Transverse colon (tissue), 4 donors: ENCODE measurements around the gene GPR89A. TPM values are rescaled to one million over a fixed set of nuclear protein-coding genes. Genes with fewer than 3 reads are reported as not detected.
A peak's percentile ranks its signal among the peaks of the same experiment; 100 is the strongest.
"Not testable (repeated sequence)": the region's sequence is repeated elsewhere in the genome, so short reads cannot be mapped to it uniquely, and the experiment has no call there.

Experiments
- DNase-seq: peaks from one replicate; pipeline ENCODE4 v3.0.0-alpha.2; 2019
- H3K27ac ChIP-seq, 4 donors: fragments of 200-600 bp; sonication (generic); 2 replicates each; pipeline ENCODE4 v1.5.1; 2016 to 2018; ENCODE audit warnings: inconsistent platforms in 4 of 4
- H3K27me3 ChIP-seq: fragments of 200-600 bp; sonication (generic); 2 replicates; pipeline ENCODE4 v1.5.1; 2017; ENCODE audit warnings: inconsistent platforms
- H3K36me3 ChIP-seq, 4 donors: fragments of 200-600 bp; sonication (generic); 2 replicates each; pipeline ENCODE4 v1.5.1; 2017 to 2019; ENCODE audit warnings: inconsistent platforms in 4 of 4
- H3K4me1 ChIP-seq, 4 donors: fragments of 200-600 bp; sonication (generic); 2 replicates each; pipeline ENCODE4 v1.5.1; 2017 to 2020; ENCODE audit warnings: inconsistent platforms in 4 of 4
- H3K4me3 ChIP-seq, 4 donors: fragments of 200-600 bp; sonication (generic); 1 replicate in 1 of 4; 2 replicates in 3 of 4; pipeline versions ENCODE4 v1.5.1 to v1.6.1; 2017 to 2019; ENCODE audit warnings: inconsistent platforms in 4 of 4
- H3K9me3 ChIP-seq, 2 donors: fragments of 200-600 bp; sonication (generic); 2 replicates each; pipeline ENCODE4 v1.5.1; 2017 to 2019; ENCODE audit warnings: inconsistent platforms in 2 of 2
- CTCF ChIP-seq, 5 experiments: fragments of 200-600 bp in 3 of 5; fragments of 450-650 bp in 2 of 5; sonication (generic) in 3 of 5; IDR thresholded peaks; 1 replicate in 2 of 5; 2 replicates in 3 of 5; pipeline ENCODE4 v1.5.1; 2016 to 2017; ENCODE audit warnings: antibody characterized with exemption in 5 of 5, inconsistent platforms in 3 of 5, mild to moderate bottlenecking in 2 of 5, moderate library complexity in 1 of 5
- POLR2A ChIP-seq: fragments of 450-650 bp; IDR thresholded peaks from one replicate; pipeline ENCODE4 v1.6.1; 2016; ENCODE audit warnings: antibody characterized with exemption, mild to moderate bottlenecking, moderate library complexity
- POLR2AphosphoS5 ChIP-seq, 3 donors: sonication (generic); formaldehyde crosslinking; IDR thresholded peaks; one replicate each; pipeline ENCODE4 v1.6.1; 2016; ENCODE audit warnings: antibody characterized with exemption in 3 of 3
- WGBS, 2 donors: methylation state at CpG; one replicate each; pipeline ENCODE4 v1.1.5; 2018; ENCODE audit warnings: low coverage in 1 of 2; 5-methylcytosine and 5-hydroxymethylcytosine counted together
- in situ Hi-C, 4 donors: fragments of 200-750 bp; cut with MboI; loops; one replicate each; pipeline versions ENCODE4 v1.15.0 to v1.15.1; 2017; ENCODE audit warnings: low sequenced_read_pairs in 3 of 4, low pct_ligation_motif_present in 1 of 4, low pct_unique_long_range_greater_than_20kb in 1 of 4
- intact Hi-C: fragments of 100-400 bp; cut with DNase I; formaldehyde crosslinking; loops from one replicate; pipeline ENCODE4 v1.15.1; 2023; ENCODE audit warnings: low total_unique reads
- total RNA-seq, 4 donors: library from RNA; depleted of rRNA; stranded (reverse); fragments of >200 nt; gene quantifications; one replicate each; pipeline ENCODE4 v1.1.0, GENCODE V29; 2016

Gene GPR89A
- 10 to 100 TPM in 3 of 4 donors, 1 to 10 TPM in 1; 2.6 to 46.4 (median 36.5) TPM for total RNA-seq

GRCh38 chr1:145607833-145608733 is at the start of gene GPR89A:
GPR89A (plus strand) TSS chr1:145607988; CDS start chr1:145608134, 146 bp downstream.
- H3K4me3 ChIP-seq, result peak within 1 kb of the TSS; percentile 63 to 93 (median 76)
- intact Hi-C loops, H3K36me3 ChIP-seq, H3K9me3 ChIP-seq, H3K27me3 ChIP-seq, in situ Hi-C loops: not testable (repeated sequence)
- H3K4me1 ChIP-seq, result peaks cover 0 to 12% (median 5%) of the 10 kb centered on the region in 4 donors
- peak; percentile 96 for DNase-seq
- peak within 1 kb of the TSS; percentile 89 to 97 (median 90) for H3K27ac ChIP-seq
- TF ChIP-seq POLR2AphosphoS5 (IDR thresholded peaks at IDR 0.05) (peak; percentile 74 to 87 (median 86)), POLR2A (peak; percentile 87)
- WGBS, 2 donors, result 1% methylated on average over 33 of the region's 71 CpGs; no CpG with 5 or more reads in 1 of the 2 donors

GRCh38 chr1:145586820-145587219 is 21.0 kb upstream of the GPR89A start:
- H3K4me1 ChIP-seq, H3K9me3 ChIP-seq, DNase-seq, intact Hi-C loops, H3K36me3 ChIP-seq, in situ Hi-C loops, H3K27me3 ChIP-seq, H3K27ac ChIP-seq, H3K4me3 ChIP-seq: not testable (repeated sequence)
- 92% methylated on average over 4 of the region's 5 CpGs; no CpG with 5 or more reads in 1 of the 2 donors for WGBS, 2 donors

GRCh38 chr1:145590806-145591205 is 17.0 kb upstream of the GPR89A start:
- 20% methylated on average over 7 of the region's 7 CpGs; no CpG with 5 or more reads in 1 of the 2 donors for WGBS, 2 donors
- in situ Hi-C loops, H3K4me1 ChIP-seq, H3K4me3 ChIP-seq, H3K27ac ChIP-seq, intact Hi-C loops, H3K27me3 ChIP-seq, H3K36me3 ChIP-seq, H3K9me3 ChIP-seq: not testable (repeated sequence)
- peak in 4 of 5 experiments; percentile 14 to 35 (median 19) for TF ChIP-seq CTCF (IDR thresholded peaks at IDR 0.05)
- DNase-seq, result peak; percentile 31

- H3K27ac ChIP-seq, intact Hi-C loops, DNase-seq, H3K36me3 ChIP-seq, H3K4me3 ChIP-seq, in situ Hi-C loops, H3K27me3 ChIP-seq, H3K9me3 ChIP-seq, H3K4me1 ChIP-seq: not testable (repeated sequence)
Measured at GRCh38 chr1:145592347-145592746, 15.4 kb upstream of the GPR89A start.

GRCh38 chr1:145595421-145595820 is 12.4 kb upstream of the GPR89A start:
- H3K27ac ChIP-seq, H3K27me3 ChIP-seq, intact Hi-C loops, H3K4me1 ChIP-seq, DNase-seq, H3K9me3 ChIP-seq, H3K36me3 ChIP-seq, in situ Hi-C loops, H3K4me3 ChIP-seq: not testable (repeated sequence)

GRCh38 chr1:145596236-145596635 is 11.6 kb upstream of the GPR89A start:
- H3K9me3 ChIP-seq, H3K36me3 ChIP-seq, in situ Hi-C loops, H3K27ac ChIP-seq, intact Hi-C loops, DNase-seq, H3K4me1 ChIP-seq, H3K4me3 ChIP-seq, H3K27me3 ChIP-seq: not testable (repeated sequence)
- 83 to 94% methylated on average over 2 to 6 of the region's 6 CpGs for WGBS, 2 donors

GRCh38 chr1:145599426-145599825 is 8.4 kb upstream of the GPR89A start:
- H3K27me3 ChIP-seq, H3K27ac ChIP-seq, H3K4me3 ChIP-seq, H3K4me1 ChIP-seq, H3K9me3 ChIP-seq, H3K36me3 ChIP-seq, intact Hi-C loops, in situ Hi-C loops: not testable (repeated sequence)
- WGBS, 2 donors, result 59 to 73% methylated on average over 2 to 5 of the region's 5 CpGs
- DNase-seq, result peak; percentile 9
